Measurements from ENCODE around the gene TRNAU1AP.
"Not testable (repeated sequence)": the region's sequence is repeated elsewhere in the genome, so short reads cannot be mapped to it uniquely, and the experiment has no call there.

- TF ChIP-seq POLR2AphosphoS5 (IDR thresholded peaks at IDR 0.05; ENCODE audit: borderline replicate concordance, low read depth, low read length); EZH2 (IDR thresholded peaks at IDR 0.05); FOXP2 (optimal IDR thresholded peaks at IDR 0.05; ENCODE audit: control extremely low read depth, extremely low read length, insufficient read depth): not testable (repeated sequence)
Observed at GRCh38 chr1:28572891-28573290, 20.0 kb downstream of the TRNAU1AP start.

All from SK-N-MC (cell line).